Prostate gland (tissue), 2 donors: Measurements from ENCODE around the gene CNBD2.

Experiments used
- CTCF ChIP-seq, 4 experiments: fragments of 200-600 bp in 2 of 4; fragments of 450-650 bp in 2 of 4; sonication (generic) in 2 of 4; IDR thresholded peaks; 1 replicate in 3 of 4; 2 replicates in 1 of 4; pipeline ENCODE4 v1.5.1; 2016 to 2019; ENCODE audit warnings: antibody characterized with exemption in 4 of 4, mild to moderate bottlenecking in 2 of 4, moderate library complexity in 2 of 4
- POLR2A ChIP-seq: fragments of 450-650 bp; IDR thresholded peaks from one replicate; pipeline ENCODE4 v1.6.1; 2016; ENCODE audit warnings: antibody characterized with exemption, mild to moderate bottlenecking

GRCh38 chr20:35929301-35929700 lies 39.1 kb upstream of the CNBD2 start:
- TF ChIP-seq CTCF (IDR thresholded peaks at IDR 0.05), result no peak
- no peak for TF ChIP-seq POLR2A
